Measurements from ENCODE around the gene ARSH. TPM values are rescaled to one million over a fixed set of nuclear protein-coding genes. Genes with fewer than 3 reads are reported as not detected.
A peak's percentile ranks its signal among the peaks of the same experiment; 100 is the strongest.
"Not testable (repeated sequence)": the region's sequence is repeated elsewhere in the genome, so short reads cannot be mapped to it uniquely, and the experiment has no call there.

Gene ARSH
- total RNA-seq, 2 experiments from 2014 or later = not detected

DNA sequence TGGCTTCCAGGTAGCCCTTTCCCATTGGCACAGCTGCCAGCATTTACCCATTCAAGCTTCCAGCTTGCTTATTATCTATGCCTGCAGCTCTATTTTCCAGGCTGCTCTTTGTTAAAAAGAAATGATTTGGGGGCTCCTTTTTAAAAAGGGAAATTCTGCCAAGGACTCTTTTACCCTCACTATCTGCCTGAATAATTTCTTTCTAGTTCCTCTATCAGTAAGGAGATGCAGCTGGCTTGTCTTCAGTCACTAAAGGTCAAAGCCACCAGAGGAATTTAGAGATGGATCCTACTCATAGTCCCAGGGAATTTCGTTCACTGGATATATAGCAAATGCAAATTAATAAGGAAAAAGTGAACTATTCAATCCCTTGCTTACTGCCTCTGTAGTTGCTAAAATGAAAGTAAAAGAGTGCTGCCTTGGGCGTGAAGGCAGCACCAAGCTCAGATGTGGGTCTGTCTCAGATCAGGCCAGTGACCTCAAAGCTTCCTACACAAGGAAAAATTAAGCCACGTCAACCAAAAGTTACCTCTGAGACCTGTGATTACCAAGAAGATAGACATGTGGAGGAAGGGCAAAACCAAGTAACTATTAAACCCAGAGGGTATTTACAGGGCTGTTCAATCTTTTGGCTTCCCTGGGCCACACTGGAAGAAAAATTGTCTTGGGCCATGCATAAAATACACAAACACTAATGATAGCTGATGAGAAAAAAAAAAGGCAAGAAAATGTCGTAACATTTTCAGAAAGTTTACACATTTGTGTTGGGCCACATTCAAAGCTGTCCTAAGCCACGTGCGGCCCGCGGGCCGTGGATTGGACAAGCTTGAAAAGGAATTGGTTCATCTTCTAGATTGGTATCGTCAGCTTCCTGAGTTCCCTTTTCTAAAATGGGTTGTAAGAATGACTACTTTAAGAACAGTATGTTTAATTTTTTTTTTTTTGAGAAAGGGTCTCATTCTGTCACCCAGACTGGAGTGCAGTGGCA lies 40.2 kb downstream of the ARSH start:
- Mint-ChIP-seq H3K4me1 (ENCODE audit: low read depth) (peaks cover 19% of the 10 kb centered on the region), H3K27me3 (ENCODE audit: low read depth) (no peaks in the 10 kb centered on the region), H3K9me3 (ENCODE audit: insufficient read depth) (no peaks in the 10 kb centered on the region), H3K36me3 (ENCODE audit: low read depth) (no peaks in the 10 kb centered on the region), H3K4me3 (peak overlapping the region; percentile 39), H3K27ac (peak overlapping the region; percentile 88)
- ChIA-PET CTCF (no interaction called here), POLR2A (interaction anchor here (0.6 kb wide), 1 partner anchor 332 kb away, joined by 3 read pairs; no protein-coding TSS in a partner anchor)
- DNase-seq (peak; percentile 33), ATAC-seq (peak; percentile 86)

DNA sequence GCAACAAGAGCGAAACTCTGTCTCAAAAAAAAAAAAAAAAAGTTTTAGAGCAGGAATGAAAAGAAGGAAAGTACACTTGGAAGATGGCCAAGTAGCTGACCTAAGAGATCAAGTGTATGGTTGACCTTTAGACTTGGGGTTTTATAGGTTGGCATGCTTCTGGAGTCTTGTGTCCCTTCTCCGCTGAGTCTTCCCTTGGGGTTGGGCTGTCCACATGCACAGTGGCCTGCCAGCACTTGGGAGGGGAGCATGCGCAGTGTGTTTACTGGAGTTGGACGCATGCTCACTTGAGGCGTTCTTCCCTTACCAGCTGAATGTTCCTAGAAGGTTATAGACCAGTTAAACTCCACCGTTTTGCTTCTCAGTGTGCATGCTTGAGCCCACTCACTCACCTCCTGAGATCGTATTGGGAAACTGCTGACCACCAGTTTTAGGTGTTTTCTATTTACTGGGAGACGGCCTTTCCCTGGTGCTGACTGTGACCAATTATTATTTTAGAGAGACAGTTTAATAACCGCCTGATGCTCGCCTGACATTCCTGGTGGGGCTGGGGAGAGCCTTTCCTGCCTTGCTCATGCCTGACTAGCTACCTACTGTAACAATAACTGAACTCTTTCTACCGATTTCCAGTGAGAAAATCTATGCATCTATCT lies 44.3 kb downstream of the ARSH start:
- H3K36me3 Mint-ChIP-seq (ENCODE audit: low read depth); DNase-seq; H3K4me3 Mint-ChIP-seq; H3K27me3 Mint-ChIP-seq (ENCODE audit: low read depth); POLR2A ChIA-PET; H3K9me3 Mint-ChIP-seq (ENCODE audit: insufficient read depth); H3K27ac Mint-ChIP-seq; ATAC-seq; CTCF ChIA-PET: not testable (repeated sequence)
- peaks cover 13% of the 10 kb centered on the region for H3K4me1 Mint-ChIP-seq (ENCODE audit: low read depth)

DNA sequence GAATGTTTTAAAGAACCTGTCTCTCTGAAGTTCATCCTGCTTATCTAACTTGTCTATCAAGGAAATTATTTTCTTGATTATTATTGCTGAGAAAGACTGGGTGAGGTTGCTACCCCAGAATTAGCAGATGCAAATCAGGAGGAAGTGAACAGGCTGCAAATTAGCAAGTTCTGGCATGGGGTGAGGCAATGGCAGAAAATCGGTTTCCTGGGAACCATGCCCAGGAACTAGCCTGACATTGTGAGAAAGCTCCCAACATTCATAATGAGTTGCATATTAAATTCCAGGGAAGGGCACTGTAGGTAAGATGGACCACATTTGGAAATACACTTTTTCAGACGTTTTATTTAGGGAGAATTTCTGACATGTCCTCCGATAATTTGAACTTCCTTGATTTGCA lies 46.5 kb downstream of the ARSH start:
- no peak for ATAC-seq
- H3K4me1 Mint-ChIP-seq (ENCODE audit: low read depth) = no peaks in the 10 kb centered on the region
- no peak overlapping the region for H3K4me3 Mint-ChIP-seq
- POLR2A ChIA-PET = no interaction called here
- CTCF ChIA-PET = no interaction called here
- H3K36me3 Mint-ChIP-seq (ENCODE audit: low read depth) = no peaks in the 10 kb centered on the region
- no peaks in the 10 kb centered on the region for H3K9me3 Mint-ChIP-seq (ENCODE audit: insufficient read depth)
- H3K27ac Mint-ChIP-seq = no peak overlapping the region
- DNase-seq = no peak
- no peaks in the 10 kb centered on the region for H3K27me3 Mint-ChIP-seq (ENCODE audit: low read depth)

DNA sequence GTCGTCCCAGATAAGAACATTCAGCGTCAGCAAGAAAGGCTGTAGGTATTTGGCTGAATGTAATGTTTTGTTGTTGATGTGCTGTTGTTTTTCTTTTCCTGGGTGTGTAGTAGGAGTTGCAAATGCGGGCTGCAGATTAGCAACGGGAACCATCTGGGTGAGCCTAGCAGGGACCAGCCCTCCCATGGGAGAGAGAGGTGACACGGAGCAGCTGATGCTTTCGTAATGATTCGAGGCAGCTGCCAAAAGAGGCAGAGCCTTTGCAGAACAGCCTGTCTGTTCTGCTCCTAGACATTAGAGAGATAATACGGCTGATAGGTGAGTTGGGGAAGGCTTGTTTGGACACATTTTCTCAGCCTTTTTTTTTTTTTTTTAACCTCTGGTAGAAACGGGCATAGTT lies 60.2 kb downstream of the ARSH start:
- ATAC-seq = no peak
- H3K4me1 Mint-ChIP-seq (ENCODE audit: low read depth) = no peaks in the 10 kb centered on the region
- CTCF ChIA-PET = no interaction called here
- no peaks in the 10 kb centered on the region for H3K9me3 Mint-ChIP-seq (ENCODE audit: insufficient read depth)
- POLR2A ChIA-PET = no interaction called here
- no peak for DNase-seq
- no peaks in the 10 kb centered on the region for H3K36me3 Mint-ChIP-seq (ENCODE audit: low read depth)
- H3K4me3 Mint-ChIP-seq = no peak overlapping the region
- no peaks in the 10 kb centered on the region for H3K27me3 Mint-ChIP-seq (ENCODE audit: low read depth)
- no peak overlapping the region for H3K27ac Mint-ChIP-seq

DNA sequence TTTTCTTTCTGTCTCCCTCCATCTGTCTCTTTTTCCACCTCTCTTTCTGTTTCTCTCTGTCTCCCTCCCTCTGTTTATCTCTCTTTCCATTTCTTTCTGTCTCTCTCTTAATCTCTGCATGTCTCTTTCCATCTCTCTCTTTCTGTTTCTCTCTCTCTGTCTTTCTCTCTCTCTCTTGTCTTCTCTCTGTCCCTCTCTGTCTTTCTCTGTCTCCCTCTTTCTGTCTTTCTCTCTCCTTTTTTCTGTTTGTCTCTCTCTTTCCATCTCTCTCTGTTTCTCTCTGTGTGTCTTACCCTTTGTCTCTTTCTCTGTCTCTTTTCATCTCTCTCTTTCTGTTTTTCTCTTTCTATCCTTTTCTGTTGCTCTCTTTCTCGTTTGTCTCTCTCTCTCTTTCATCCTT lies 69.6 kb downstream of the ARSH start:
- ATAC-seq = no peak
- no peaks in the 10 kb centered on the region for H3K9me3 Mint-ChIP-seq (ENCODE audit: insufficient read depth)
- H3K27me3 Mint-ChIP-seq (ENCODE audit: low read depth) = no peaks in the 10 kb centered on the region
- no peaks in the 10 kb centered on the region for H3K4me1 Mint-ChIP-seq (ENCODE audit: low read depth)
- H3K36me3 Mint-ChIP-seq (ENCODE audit: low read depth) = no peaks in the 10 kb centered on the region
- H3K4me3 Mint-ChIP-seq = no peak overlapping the region
- no peak for DNase-seq
- no peak overlapping the region for H3K27ac Mint-ChIP-seq
- CTCF ChIA-PET = no interaction called here
- POLR2A ChIA-PET = no interaction called here

DNA sequence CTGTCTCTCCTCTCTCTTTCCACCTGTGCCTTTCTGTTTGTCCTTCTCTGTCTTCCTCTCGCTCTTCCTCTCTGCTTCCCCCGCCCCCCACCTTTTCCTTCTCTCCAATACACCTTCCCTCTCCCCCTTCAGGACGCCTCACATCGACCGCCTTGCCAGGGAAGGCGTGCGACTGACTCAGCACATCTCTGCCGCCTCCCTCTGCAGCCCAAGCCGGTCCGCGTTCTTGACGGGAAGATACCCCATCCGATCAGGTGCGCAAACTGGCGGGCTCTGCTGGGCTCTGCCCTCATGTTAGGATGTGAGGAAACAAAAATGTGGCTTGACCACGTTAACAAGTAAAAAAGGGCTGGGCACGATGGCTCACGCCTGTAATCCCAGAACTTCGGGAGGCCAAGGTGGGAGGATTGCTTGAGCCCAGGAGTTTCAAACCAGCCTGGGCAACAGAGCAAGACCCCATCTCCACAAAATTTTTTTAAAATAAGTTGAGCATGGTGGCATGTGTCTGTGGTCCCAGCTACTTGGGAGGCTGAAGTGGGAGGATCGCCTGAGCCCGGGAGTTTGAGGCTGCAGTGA lies 70.2 kb downstream of the ARSH start:
- DNase-seq (no peak), ATAC-seq (no peak)
- POLR2A ChIA-PET = no interaction called here
- H3K36me3 Mint-ChIP-seq (ENCODE audit: low read depth) = no peaks in the 10 kb centered on the region
- H3K27ac Mint-ChIP-seq = no peak overlapping the region
- CTCF ChIA-PET = no interaction called here
- no peaks in the 10 kb centered on the region for H3K4me1 Mint-ChIP-seq (ENCODE audit: low read depth)
- H3K9me3 Mint-ChIP-seq (ENCODE audit: insufficient read depth) = no peaks in the 10 kb centered on the region
- H3K27me3 Mint-ChIP-seq (ENCODE audit: low read depth) = no peaks in the 10 kb centered on the region
- no peak overlapping the region for H3K4me3 Mint-ChIP-seq

Other genes with a start within 250 kb of the ARSH start
- not detected for gene GYG2, start 177.6 kb upstream of the ARSH start, total RNA-seq
- 1 to 10 TPM; 1.6 to 2.5 TPM for gene ARSD, start 77.2 kb upstream of the ARSH start, total RNA-seq
- not detected for gene ARSF, start 34.9 kb downstream of the ARSH start, total RNA-seq

Measured in activated CD8-positive, alpha-beta T cell treated with anti-CD3 and anti-CD28 coated beads, Interleukin-2, amount 10 ng/mL, durations not matched to agents 7 days and 5 days (primary cell).